GM13977 (cell line): ENCODE measurements around the gene DENND4A.

Source experiments
- DNase-seq: peaks from one replicate; pipeline ENCODE4 v3.0.0; 2012; ENCODE audit warnings: low spot score
- CTCF ChIP-seq: IDR thresholded peaks from 2 replicates; pipeline ENCODE4 v1.5.1; 2012; ENCODE audit warnings: mild to moderate bottlenecking, control low read depth; ENCODE audit not compliant: insufficient read depth; ENCODE audit errors: extremely low read depth, missing control alignments
- in situ Hi-C: fragments of 300-500 bp; cut with MboI; formaldehyde crosslinking; loops from one replicate; pipeline ENCODE4 v1.12.0; 2022; ENCODE audit warnings: low sequenced_read_pairs, low pct_unique_long_range_greater_than_20kb, mixed read lengths, inconsistent platforms; ENCODE audit not compliant: unreplicated experiment

Gene DENND4A

GRCh38 chr15:65793818-65794104 is 1.7 kb upstream of the DENND4A start:
- in situ Hi-C loops, result no loop called here
- TF ChIP-seq CTCF, result no peak
- DNase-seq, result no peak

GRCh38 chr15:65792988-65793817 is 1.1 kb upstream of the DENND4A start:
- TF ChIP-seq CTCF, result no peak
- in situ Hi-C loops, result no loop called here
- DNase-seq, result no peak

- in situ Hi-C loops, result no loop called here
- DNase-seq, result peak; percentile 65
- no peak for TF ChIP-seq CTCF
Observed at GRCh38 chr15:65791335-65792137, 557 bp downstream of the DENND4A start.

- peak; percentile 32 for DNase-seq
- in situ Hi-C loops, result no loop called here
- no peak for TF ChIP-seq CTCF
Observed at GRCh38 chr15:65790694-65791334, 1.3 kb downstream of the DENND4A start.

GRCh38 chr15:65789759-65790425 is 2.2 kb downstream of the DENND4A start:
- in situ Hi-C loops, result no loop called here
- no peak for TF ChIP-seq CTCF
- DNase-seq, result no peak

- in situ Hi-C loops, result no loop called here
- no peak for TF ChIP-seq CTCF
- no peak for DNase-seq
Observed at GRCh38 chr15:65789105-65789504, 3.0 kb downstream of the DENND4A start.
